ENCODE results near the gene MAFB.

DNA sequence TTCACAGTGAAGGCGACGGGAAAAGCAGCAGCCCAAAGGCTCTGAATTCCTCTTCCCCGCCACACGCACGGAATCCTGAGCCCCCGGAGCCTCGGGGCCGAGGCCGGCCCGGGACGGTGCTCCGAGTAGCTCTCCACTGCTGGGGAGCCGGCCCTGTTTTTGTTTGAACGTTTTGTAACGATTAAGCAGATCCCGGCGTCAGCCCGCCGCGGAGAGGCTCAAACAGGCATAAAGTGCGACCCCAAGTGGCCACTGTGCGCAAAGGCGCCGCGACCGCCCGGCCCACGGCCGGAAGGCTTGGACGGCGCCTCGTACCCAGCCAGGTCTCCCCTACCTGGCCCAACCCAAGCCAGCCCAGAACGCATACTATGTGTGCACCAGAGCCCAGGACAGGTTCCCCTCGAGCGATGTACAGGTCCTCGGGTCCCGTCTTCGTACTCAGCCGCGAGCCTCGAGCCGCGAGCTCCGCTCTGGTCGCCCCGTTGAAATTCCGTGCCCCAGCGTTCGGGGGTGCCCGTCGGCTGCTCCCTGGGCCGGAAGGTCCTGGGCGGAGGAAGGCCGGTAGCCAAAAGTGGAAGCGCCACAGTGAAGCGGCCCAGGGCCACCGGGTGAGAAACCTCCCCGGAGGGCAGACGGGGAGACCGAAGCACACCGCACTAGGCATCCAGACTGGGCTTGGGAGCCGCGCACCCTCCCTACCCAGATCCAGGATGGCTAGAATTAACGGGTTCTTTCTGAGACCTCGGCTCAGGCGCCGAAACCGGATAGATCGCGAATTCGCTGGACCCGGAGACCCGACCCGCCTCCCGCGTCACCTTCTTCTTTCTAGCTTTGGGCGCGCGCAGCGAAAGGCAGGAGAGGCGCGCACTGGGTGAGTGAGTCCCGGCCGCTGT, 1.2 kb upstream of the MAFB start:
- TF ChIP-seq, protein P1, sequence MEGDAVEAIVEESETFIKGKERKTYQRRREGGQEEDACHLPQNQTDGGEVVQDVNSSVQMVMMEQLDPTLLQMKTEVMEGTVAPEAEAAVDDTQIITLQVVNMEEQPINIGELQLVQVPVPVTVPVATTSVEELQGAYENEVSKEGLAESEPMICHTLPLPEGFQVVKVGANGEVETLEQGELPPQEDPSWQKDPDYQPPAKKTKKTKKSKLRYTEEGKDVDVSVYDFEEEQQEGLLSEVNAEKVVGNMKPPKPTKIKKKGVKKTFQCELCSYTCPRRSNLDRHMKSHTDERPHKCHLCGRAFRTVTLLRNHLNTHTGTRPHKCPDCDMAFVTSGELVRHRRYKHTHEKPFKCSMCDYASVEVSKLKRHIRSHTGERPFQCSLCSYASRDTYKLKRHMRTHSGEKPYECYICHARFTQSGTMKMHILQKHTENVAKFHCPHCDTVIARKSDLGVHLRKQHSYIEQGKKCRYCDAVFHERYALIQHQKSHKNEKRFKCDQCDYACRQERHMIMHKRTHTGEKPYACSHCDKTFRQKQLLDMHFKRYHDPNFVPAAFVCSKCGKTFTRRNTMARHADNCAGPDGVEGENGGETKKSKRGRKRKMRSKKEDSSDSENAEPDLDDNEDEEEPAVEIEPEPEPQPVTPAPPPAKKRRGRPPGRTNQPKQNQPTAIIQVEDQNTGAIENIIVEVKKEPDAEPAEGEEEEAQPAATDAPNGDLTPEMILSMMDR (IDR thresholded peaks at IDR 0.05): peak; percentile 83 to 96 (median 94)
- peak in 1 of 2 donors; percentile 15 for TF ChIP-seq EP300 (IDR thresholded peaks at IDR 0.05)
